NCI-H345 treated with DMSO at 0.1 percent for 48 hours (cell line): ENCODE results near the gene KRT222.

Source experiments
- DNase-seq: peaks from one replicate; lab custom pipeline; 2025; ENCODE audit not compliant: unreplicated experiment; lab: John Stamatoyannopoulos, UW

KRT222 gene

GRCh38 chr17:40664582-40665333 lies at the start of gene KRT222:
Gene KRT222 (minus strand): TSS chr17:40665177. CDS start chr17:40665099, 78 bp downstream.
- no peak for DNase-seq

GRCh38 chr17:40714473-40714872 lies 49.5 kb upstream of the KRT222 start:
- DNase-seq, result no peak

- no peak for DNase-seq
Observed at GRCh38 chr17:40707745-40708144, 42.8 kb upstream of the KRT222 start.

GRCh38 chr17:40705584-40705983 lies 40.6 kb upstream of the KRT222 start:
- no peak for DNase-seq

- DNase-seq, result no peak
Observed at GRCh38 chr17:40703652-40704051, 38.7 kb upstream of the KRT222 start, which contains the start of gene KRT24. Gene KRT24 (minus strand): TSS chr17:40703752. CDS start chr17:40703693, 59 bp downstream.

- no peak for DNase-seq
Observed at GRCh38 chr17:40702271-40702670, 37.3 kb upstream of the KRT222 start.

- DNase-seq, result no peak
Observed at GRCh38 chr17:40699853-40700252, 34.9 kb upstream of the KRT222 start.

GRCh38 chr17:40699371-40699770 lies 34.4 kb upstream of the KRT222 start:
- DNase-seq, result no peak

GRCh38 chr17:40697297-40697696 lies 32.3 kb upstream of the KRT222 start:
- no peak for DNase-seq

GRCh38 chr17:40696651-40697072 lies 31.7 kb upstream of the KRT222 start:
- no peak for DNase-seq

- DNase-seq, result no peak
Observed at GRCh38 chr17:40695874-40696472, 31.0 kb upstream of the KRT222 start.

- no peak for DNase-seq
Observed at GRCh38 chr17:40694584-40694983, 29.6 kb upstream of the KRT222 start.

- DNase-seq, result no peak
Observed at GRCh38 chr17:40687106-40687505, 22.1 kb upstream of the KRT222 start.

GRCh38 chr17:40686192-40686591 lies 21.2 kb upstream of the KRT222 start:
- no peak for DNase-seq

GRCh38 chr17:40680998-40681397 lies 16.0 kb upstream of the KRT222 start:
- DNase-seq, result no peak

- no peak for DNase-seq
Observed at GRCh38 chr17:40679523-40679907, 14.5 kb upstream of the KRT222 start.

- no peak for DNase-seq
Observed at GRCh38 chr17:40678902-40679522, 14.0 kb upstream of the KRT222 start.

GRCh38 chr17:40675905-40676304 lies 10.9 kb upstream of the KRT222 start:
- DNase-seq, result no peak

GRCh38 chr17:40672654-40673053 lies 7.7 kb upstream of the KRT222 start:
- DNase-seq, result no peak

- DNase-seq, result no peak
Observed at GRCh38 chr17:40671282-40671681, 6.3 kb upstream of the KRT222 start.

- no peak for DNase-seq
Observed at GRCh38 chr17:40666331-40666730, 1.4 kb upstream of the KRT222 start.

GRCh38 chr17:40663252-40663651 lies 1.7 kb downstream of the KRT222 start:
- no peak for DNase-seq
